ENCODE results near the gene POLK.
"Not testable (repeated sequence)": the region's sequence is repeated elsewhere in the genome, so short reads cannot be mapped to it uniquely, and the experiment has no call there.

POLK gene

DNA sequence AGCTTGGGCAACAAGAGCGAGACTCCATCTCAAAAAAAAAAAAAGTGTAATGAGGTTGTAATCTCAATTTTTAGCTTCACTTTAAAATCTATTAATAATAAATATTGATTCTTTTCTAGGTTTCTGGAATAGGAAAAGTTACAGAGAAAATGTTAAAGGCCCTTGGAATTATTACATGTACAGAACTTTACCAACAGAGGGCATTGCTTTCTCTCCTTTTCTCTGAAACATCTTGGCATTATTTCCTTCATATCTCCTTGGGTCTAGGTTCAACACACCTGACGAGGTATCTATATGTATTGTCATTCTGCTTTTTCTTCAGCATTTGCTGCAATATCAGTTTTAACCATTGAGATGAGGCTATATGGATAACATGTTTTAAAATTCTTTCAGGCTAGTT is 73.0 kb downstream of the POLK start:
- Mint-ChIP-seq H3K4me3 (no peak overlapping the region), H3K36me3 (peaks cover 23% of the 10 kb centered on the region), H3K4me1 (peaks cover 4% of the 10 kb centered on the region), H3K27me3 (no peaks in the 10 kb centered on the region), H3K27ac (no peak overlapping the region), H3K9me3 (no peaks in the 10 kb centered on the region)
- CTCF ChIA-PET: no interaction called here
- no peak for DNase-seq

GRCh38 chr5:75588666-75589065 is 77.0 kb downstream of the POLK start:
- no peak for DNase-seq
- no peaks in the 10 kb centered on the region for H3K4me1 Mint-ChIP-seq
- H3K4me3 Mint-ChIP-seq: no peak overlapping the region
- CTCF ChIA-PET: no interaction called here
- H3K27me3 Mint-ChIP-seq: no peaks in the 10 kb centered on the region
- H3K9me3 Mint-ChIP-seq: no peaks in the 10 kb centered on the region
- no peak overlapping the region for H3K27ac Mint-ChIP-seq
- H3K36me3 Mint-ChIP-seq: peaks cover 26% of the 10 kb centered on the region

GRCh38 chr5:75600535-75600934 is 88.8 kb downstream of the POLK start:
- CTCF ChIA-PET: interaction anchor here (0.6 to 0.8 kb wide), 2 partner anchors 16 to 32 kb away, joined by 3 to 4 read pairs; no protein-coding TSS in a partner anchor
- no peak overlapping the region for H3K4me3 Mint-ChIP-seq
- peaks cover 14% of the 10 kb centered on the region for H3K4me1 Mint-ChIP-seq
- DNase-seq: no peak
- H3K27me3 Mint-ChIP-seq: no peaks in the 10 kb centered on the region
- H3K36me3 Mint-ChIP-seq: peaks cover 32% of the 10 kb centered on the region
- no peak overlapping the region for H3K27ac Mint-ChIP-seq
- no peaks in the 10 kb centered on the region for H3K9me3 Mint-ChIP-seq

DNA sequence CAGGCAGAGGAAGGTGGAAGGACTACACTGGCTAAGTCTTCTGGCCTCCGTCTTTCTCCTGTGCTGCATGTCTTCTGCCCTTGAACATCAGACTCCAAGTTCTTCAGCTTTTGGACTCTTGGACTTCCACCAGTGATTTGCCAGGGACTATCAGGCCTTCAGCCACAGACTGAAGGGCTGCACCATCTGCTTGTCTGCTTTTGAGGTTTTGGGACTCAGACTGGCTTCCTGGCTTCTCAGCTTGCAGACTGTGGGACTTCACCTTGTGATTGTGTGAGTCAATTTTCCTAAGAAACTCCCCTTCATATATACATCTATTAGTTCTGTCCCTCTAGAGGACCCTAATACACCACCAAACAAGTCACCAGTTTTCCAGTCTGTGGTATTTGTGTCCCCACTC is 89.9 kb downstream of the POLK start:
- no peak for DNase-seq
- no peak overlapping the region for H3K4me3 Mint-ChIP-seq
- CTCF ChIA-PET: no interaction called here
- H3K27ac Mint-ChIP-seq: no peak overlapping the region
- peaks cover 32% of the 10 kb centered on the region for H3K36me3 Mint-ChIP-seq
- no peaks in the 10 kb centered on the region for H3K27me3 Mint-ChIP-seq
- no peaks in the 10 kb centered on the region for H3K9me3 Mint-ChIP-seq
- peaks cover 14% of the 10 kb centered on the region for H3K4me1 Mint-ChIP-seq

GRCh38 chr5:75601996-75602395 is 90.3 kb downstream of the POLK start:
- no peaks in the 10 kb centered on the region for H3K9me3 Mint-ChIP-seq
- H3K4me3 Mint-ChIP-seq: no peak overlapping the region
- H3K36me3 Mint-ChIP-seq: peaks cover 33% of the 10 kb centered on the region
- CTCF ChIA-PET: no interaction called here
- H3K27ac Mint-ChIP-seq: no peak overlapping the region
- no peaks in the 10 kb centered on the region for H3K27me3 Mint-ChIP-seq
- H3K4me1 Mint-ChIP-seq: peaks cover 14% of the 10 kb centered on the region
- no peak for DNase-seq

- Mint-ChIP-seq H3K27me3 (no peaks in the 10 kb centered on the region), H3K4me3 (no peak overlapping the region), H3K36me3 (peaks cover 33% of the 10 kb centered on the region), H3K9me3 (no peaks in the 10 kb centered on the region), H3K4me1 (peaks cover 18% of the 10 kb centered on the region), H3K27ac (no peak overlapping the region)
- CTCF ChIA-PET: no interaction called here
- no peak for DNase-seq
These were observed 91.7 kb downstream of the POLK start for GRCh38 chr5:75603371-75603770.

GRCh38 chr5:75603821-75604220 is 92.1 kb downstream of the POLK start:
- Mint-ChIP-seq H3K36me3 (peaks cover 33% of the 10 kb centered on the region), H3K9me3 (no peaks in the 10 kb centered on the region), H3K4me3 (no peak overlapping the region), H3K27me3 (no peaks in the 10 kb centered on the region), H3K27ac (no peak overlapping the region), H3K4me1 (peaks cover 18% of the 10 kb centered on the region)
- no peak for DNase-seq
- CTCF ChIA-PET: no interaction called here

DNA sequence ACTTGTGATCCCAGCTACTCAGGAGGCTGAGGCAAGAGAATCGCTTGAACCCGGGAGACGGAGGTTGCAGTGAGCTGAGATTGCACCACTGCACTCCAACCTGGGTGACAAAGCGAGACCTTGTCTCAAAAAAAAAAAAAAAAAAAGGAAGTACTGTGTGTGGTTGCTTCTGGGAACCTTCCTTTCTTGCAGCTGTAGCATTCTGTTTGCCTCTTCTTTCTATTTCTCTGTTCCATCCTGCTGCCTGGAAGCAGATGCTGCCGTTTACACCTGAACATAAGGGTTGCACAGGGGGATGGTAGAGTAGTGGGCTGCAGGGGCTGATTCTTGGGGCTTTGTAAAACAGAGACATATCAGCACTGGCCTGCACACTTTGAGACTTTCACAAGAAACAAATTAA is 95.7 kb downstream of the POLK start:
- H3K4me1 Mint-ChIP-seq, H3K27ac Mint-ChIP-seq, CTCF ChIA-PET, H3K9me3 Mint-ChIP-seq, H3K4me3 Mint-ChIP-seq, DNase-seq: not testable (repeated sequence)
- Mint-ChIP-seq H3K36me3 (peaks cover 21% of the 10 kb centered on the region), H3K27me3 (peaks cover 12% of the 10 kb centered on the region)

GRCh38 chr5:75608870-75609269 is 97.2 kb downstream of the POLK start:
- Mint-ChIP-seq H3K4me1 (peaks cover 8% of the 10 kb centered on the region), H3K4me3 (no peak overlapping the region), H3K27me3 (peaks cover 16% of the 10 kb centered on the region), H3K36me3 (peaks cover 10% of the 10 kb centered on the region), H3K27ac (no peak overlapping the region), H3K9me3 (no peaks in the 10 kb centered on the region)
- DNase-seq: no peak
- CTCF ChIA-PET: no interaction called here

- H3K4me1 Mint-ChIP-seq: peaks cover 8% of the 10 kb centered on the region
- H3K9me3 Mint-ChIP-seq: no peaks in the 10 kb centered on the region
- no peak overlapping the region for H3K27ac Mint-ChIP-seq
- peaks cover 9% of the 10 kb centered on the region for H3K36me3 Mint-ChIP-seq
- CTCF ChIA-PET: no interaction called here
- peaks cover 16% of the 10 kb centered on the region for H3K27me3 Mint-ChIP-seq
- H3K4me3 Mint-ChIP-seq: no peak overlapping the region
- DNase-seq: no peak
These were observed 98.5 kb downstream of the POLK start for GRCh38 chr5:75610201-75610600.

GRCh38 chr5:75610859-75611310 is 99.2 kb downstream of the POLK start:
- CTCF ChIA-PET, H3K4me1 Mint-ChIP-seq, H3K9me3 Mint-ChIP-seq, H3K27ac Mint-ChIP-seq, H3K4me3 Mint-ChIP-seq, DNase-seq, H3K36me3 Mint-ChIP-seq: not testable (repeated sequence)
- H3K27me3 Mint-ChIP-seq: peaks cover 16% of the 10 kb centered on the region

GRCh38 chr5:75611311-75612225 is 99.9 kb downstream of the POLK start, which contains the start of gene ANKDD1B:
Gene ANKDD1B (plus strand): TSS chr5:75611453. CDS start chr5:75611635, 182 bp downstream.
- Mint-ChIP-seq H3K9me3 (no peaks in the 10 kb centered on the region), H3K36me3 (peaks cover 9% of the 10 kb centered on the region), H3K4me3 (no peak within 1 kb of the TSS), H3K4me1 (peaks cover 8% of the 10 kb centered on the region), H3K27ac (no peak within 1 kb of the TSS), H3K27me3 (peaks cover 16% of the 10 kb centered on the region)
- DNase-seq: no peak
- CTCF ChIA-PET: no interaction called here

- H3K36me3 Mint-ChIP-seq: peaks cover 5% of the 10 kb centered on the region
- peaks cover 8% of the 10 kb centered on the region for H3K4me1 Mint-ChIP-seq
- no peak overlapping the region for H3K4me3 Mint-ChIP-seq
- CTCF ChIA-PET: no interaction called here
- peaks cover 16% of the 10 kb centered on the region for H3K27me3 Mint-ChIP-seq
- no peak for DNase-seq
- no peak overlapping the region for H3K27ac Mint-ChIP-seq
- no peaks in the 10 kb centered on the region for H3K9me3 Mint-ChIP-seq
These were observed 100.5 kb downstream of the POLK start for GRCh38 chr5:75612226-75612569.

GRCh38 chr5:75612901-75613300 is 101.2 kb downstream of the POLK start:
- DNase-seq: no peak
- Mint-ChIP-seq H3K4me1 (peaks cover 4% of the 10 kb centered on the region), H3K9me3 (no peaks in the 10 kb centered on the region), H3K4me3 (no peak overlapping the region), H3K27ac (no peak overlapping the region), H3K27me3 (peaks cover 16% of the 10 kb centered on the region), H3K36me3 (peaks cover 5% of the 10 kb centered on the region)
- CTCF ChIA-PET: no interaction called here

DNA sequence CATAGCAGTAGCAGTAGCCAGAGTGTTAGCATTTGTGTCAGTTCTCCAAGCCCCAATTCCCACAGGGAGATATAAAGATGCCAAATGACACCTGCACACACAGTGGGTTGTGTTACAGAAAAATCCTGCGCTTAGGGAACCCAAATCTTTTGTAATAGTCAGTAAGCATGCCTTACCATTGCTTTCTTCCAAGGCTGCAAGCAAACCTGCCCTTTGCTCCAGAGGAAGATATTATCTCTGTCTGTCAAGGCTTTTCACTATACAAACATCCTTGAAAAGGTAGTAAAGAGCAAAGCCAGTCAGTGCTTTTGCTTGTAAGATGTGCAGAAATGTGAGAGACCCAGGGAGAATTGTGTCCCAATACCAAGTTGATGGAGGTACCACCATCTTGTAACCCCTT is 102.5 kb downstream of the POLK start:
- no peak overlapping the region for H3K27ac Mint-ChIP-seq
- H3K9me3 Mint-ChIP-seq: no peaks in the 10 kb centered on the region
- H3K27me3 Mint-ChIP-seq: peaks cover 16% of the 10 kb centered on the region
- DNase-seq: no peak
- no peak overlapping the region for H3K4me3 Mint-ChIP-seq
- H3K4me1 Mint-ChIP-seq: peaks cover 4% of the 10 kb centered on the region
- peaks cover 3% of the 10 kb centered on the region for H3K36me3 Mint-ChIP-seq
- CTCF ChIA-PET: no interaction called here
